ENCODE measurements around the gene GALK1. TPM values are rescaled to one million over a fixed set of nuclear protein-coding genes. Genes with fewer than 3 reads are reported as not detected.

The GALK1 gene
- total and polyA plus RNA-seq, 9 of the 15 experiments (the other 6 are each of a cell fraction or from before 2014, with no cell fraction given) = 0.45 to 51.6 (median 17.4) TPM

DNA sequence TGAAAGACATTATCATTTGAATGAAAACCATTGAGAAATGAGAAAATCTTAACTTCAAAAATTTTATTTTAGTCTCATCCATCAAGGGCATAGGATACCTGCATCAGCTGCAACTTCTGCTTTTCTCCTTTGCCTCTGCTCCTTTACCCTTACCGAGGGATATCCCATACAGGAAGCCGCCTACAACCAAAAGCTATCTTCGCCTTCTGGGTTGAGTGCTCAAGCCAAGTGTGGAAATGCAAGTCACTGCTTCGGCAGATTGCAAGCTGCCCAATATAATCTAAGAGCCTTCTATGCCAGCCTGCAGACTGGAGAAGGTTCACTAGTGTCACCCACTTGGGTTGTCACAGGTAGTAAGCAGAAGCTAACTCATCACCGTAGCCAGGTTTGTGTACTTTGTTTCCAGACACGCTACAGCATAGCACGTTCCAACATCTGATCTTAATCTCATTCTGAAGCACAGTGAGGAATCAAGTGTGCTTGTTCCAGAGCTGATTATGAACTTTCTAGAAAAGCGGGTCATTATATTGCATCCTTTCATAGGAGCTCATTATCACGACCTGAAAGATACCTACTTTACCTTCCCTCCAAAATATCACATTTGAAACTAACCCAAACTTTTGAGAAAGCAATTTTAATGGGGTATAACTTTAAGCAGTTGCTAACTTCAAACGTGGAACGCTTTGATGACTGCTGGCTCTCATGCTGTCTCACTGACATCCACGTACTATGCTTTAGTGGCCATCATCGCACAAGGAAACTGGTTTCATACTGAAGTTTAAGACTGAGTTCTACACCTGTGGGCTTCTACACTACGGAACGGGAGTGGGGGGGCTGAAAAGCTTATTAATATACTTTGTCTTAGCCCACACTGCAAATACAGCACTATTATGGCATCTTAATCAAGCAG lies 11.6 kb upstream of the GALK1 start (continued):
- TF ChIP-seq CBFA2T3 (IDR thresholded peaks at IDR 0.05) = no peak
- TF ChIP-seq MXD1 (CRISPR knock-in tag; IDR thresholded peaks at IDR 0.05; ENCODE audit: borderline replicate concordance, poor library complexity, severe bottlenecking) = no peak
- no peak for TF ChIP-seq CHD4 (IDR thresholded peaks at IDR 0.05; ENCODE audit: insufficient read depth, insufficient replicate concordance, low read depth, low read length, poor library complexity, severe bottlenecking)
- no peak for TF ChIP-seq RBBP5 (IDR thresholded peaks at IDR 0.05; ENCODE audit: borderline replicate concordance, insufficient read depth, low read length, poor library complexity, severe bottlenecking)
- TF ChIP-seq RBFOX2 (IDR thresholded peaks at IDR 0.05; ENCODE audit: low read depth, low read length) = 0 out of 2 replicates have a peak, but pooled peaks have one; percentile 51
- no peak for TF ChIP-seq GTF2B (IDR thresholded peaks at IDR 0.05; ENCODE audit: extremely low read depth, insufficient read length)
- TF ChIP-seq ZKSCAN8 (CRISPR knock-in tag; IDR thresholded peaks at IDR 0.05) = no peak
- TF ChIP-seq RBM15 (IDR thresholded peaks at IDR 0.05; ENCODE audit: insufficient read depth, low read length) = no peak
- no peak for TF ChIP-seq TAF9B (IDR thresholded peaks at IDR 0.05; ENCODE audit: partially characterized antibody)
- TF ChIP-seq ELF2 (CRISPR knock-in tag; IDR thresholded peaks at IDR 0.05) = peak; percentile 34; the same call in 1 of the 2 replicates
- TF ChIP-seq POLR2G (IDR thresholded peaks at IDR 0.05; ENCODE audit: low read depth, low read length) = peak; percentile 66
- no peak for TF ChIP-seq NFRKB (IDR thresholded peaks at IDR 0.05; ENCODE audit: low read depth)
- peak; percentile 88 for TF ChIP-seq ZNF586 (CRISPR knock-in tag; conservative IDR thresholded peaks at IDR 0.05)
- no peak for TF ChIP-seq EP300 (IDR thresholded peaks at IDR 0.05; ENCODE audit: low read length)
- no peak for TF ChIP-seq UBTF (IDR thresholded peaks at IDR 0.05; ENCODE audit: borderline replicate concordance in 1 of 2, low read depth in 2 of 2, low read length in 2 of 2)
- no peak for TF ChIP-seq ZNF143 (CRISPR knock-in tag; IDR thresholded peaks at IDR 0.05)
- TF ChIP-seq, protein P1, sequence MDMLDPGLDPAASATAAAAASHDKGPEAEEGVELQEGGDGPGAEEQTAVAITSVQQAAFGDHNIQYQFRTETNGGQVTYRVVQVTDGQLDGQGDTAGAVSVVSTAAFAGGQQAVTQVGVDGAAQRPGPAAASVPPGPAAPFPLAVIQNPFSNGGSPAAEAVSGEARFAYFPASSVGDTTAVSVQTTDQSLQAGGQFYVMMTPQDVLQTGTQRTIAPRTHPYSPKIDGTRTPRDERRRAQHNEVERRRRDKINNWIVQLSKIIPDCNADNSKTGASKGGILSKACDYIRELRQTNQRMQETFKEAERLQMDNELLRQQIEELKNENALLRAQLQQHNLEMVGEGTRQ (CRISPR knock-in tag; IDR thresholded peaks at IDR 0.05) = no peak
- TF ChIP-seq ZNF696 (CRISPR knock-in tag; conservative IDR thresholded peaks at IDR 0.05) = no peak; the same call in none of the 2 replicates
- TF ChIP-seq, protein P2, sequence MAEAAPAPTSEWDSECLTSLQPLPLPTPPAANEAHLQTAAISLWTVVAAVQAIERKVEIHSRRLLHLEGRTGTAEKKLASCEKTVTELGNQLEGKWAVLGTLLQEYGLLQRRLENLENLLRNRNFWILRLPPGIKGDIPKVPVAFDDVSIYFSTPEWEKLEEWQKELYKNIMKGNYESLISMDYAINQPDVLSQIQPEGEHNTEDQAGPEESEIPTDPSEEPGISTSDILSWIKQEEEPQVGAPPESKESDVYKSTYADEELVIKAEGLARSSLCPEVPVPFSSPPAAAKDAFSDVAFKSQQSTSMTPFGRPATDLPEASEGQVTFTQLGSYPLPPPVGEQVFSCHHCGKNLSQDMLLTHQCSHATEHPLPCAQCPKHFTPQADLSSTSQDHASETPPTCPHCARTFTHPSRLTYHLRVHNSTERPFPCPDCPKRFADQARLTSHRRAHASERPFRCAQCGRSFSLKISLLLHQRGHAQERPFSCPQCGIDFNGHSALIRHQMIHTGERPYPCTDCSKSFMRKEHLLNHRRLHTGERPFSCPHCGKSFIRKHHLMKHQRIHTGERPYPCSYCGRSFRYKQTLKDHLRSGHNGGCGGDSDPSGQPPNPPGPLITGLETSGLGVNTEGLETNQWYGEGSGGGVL (CRISPR knock-in tag; IDR thresholded peaks at IDR 0.05) = no peak

All from K562 (cell line).